ENCODE results near the gene FYTTD1.

The FYTTD1 gene

GRCh38 chr3:197737319-197737649 lies 12.4 kb upstream of the FYTTD1 start:
- no peak for DNase-seq (ENCODE audit: low read depth in 2 of 2)

GRCh38 chr3:197737749-197738462 lies 11.8 kb upstream of the FYTTD1 start:
- no peak for DNase-seq (ENCODE audit: low read depth in 2 of 2)

GRCh38 chr3:197742787-197743186 lies 6.9 kb upstream of the FYTTD1 start:
- no peak for DNase-seq (ENCODE audit: low read depth in 2 of 2)

GRCh38 chr3:197746209-197746608 lies 3.5 kb upstream of the FYTTD1 start:
- no peak for DNase-seq (ENCODE audit: low read depth in 2 of 2)

- DNase-seq (ENCODE audit: low read depth in 2 of 2) = no peak
Measured at GRCh38 chr3:197746801-197747237, 2.9 kb upstream of the FYTTD1 start.

GRCh38 chr3:197748597-197749314 lies 927 bp upstream of the FYTTD1 start:
- no peak for DNase-seq (ENCODE audit: low read depth in 2 of 2)

GRCh38 chr3:197749315-197749600 lies 425 bp upstream of the FYTTD1 start:
- DNase-seq (ENCODE audit: low read depth in 2 of 2) = no peak

- DNase-seq (ENCODE audit: low read depth in 2 of 2) = peak in 1 of 2 donors; percentile 19
Measured at GRCh38 chr3:197750396-197750831, 731 bp downstream of the FYTTD1 start.

- DNase-seq (ENCODE audit: low read depth in 2 of 2) = peak in 1 of 2 donors; percentile 10
Measured at GRCh38 chr3:197750858-197751737, 1.4 kb downstream of the FYTTD1 start.

- no peak for DNase-seq (ENCODE audit: low read depth in 2 of 2)
Measured at GRCh38 chr3:197752107-197752506, 2.4 kb downstream of the FYTTD1 start.

GRCh38 chr3:197753263-197753662 lies 3.6 kb downstream of the FYTTD1 start:
- DNase-seq (ENCODE audit: low read depth in 2 of 2) = no peak

- no peak for DNase-seq (ENCODE audit: low read depth in 2 of 2)
Measured at GRCh38 chr3:197756704-197757103, 7.0 kb downstream of the FYTTD1 start.

GRCh38 chr3:197758512-197758911 lies 8.8 kb downstream of the FYTTD1 start:
- no peak for DNase-seq (ENCODE audit: low read depth in 2 of 2)

- no peak for DNase-seq (ENCODE audit: low read depth in 2 of 2)
Measured at GRCh38 chr3:197761784-197762183, 12.1 kb downstream of the FYTTD1 start.

- no peak for DNase-seq (ENCODE audit: low read depth in 2 of 2)
Measured at GRCh38 chr3:197775317-197775716, 25.6 kb downstream of the FYTTD1 start.

GRCh38 chr3:197782230-197782629 lies 32.5 kb downstream of the FYTTD1 start:
- no peak for DNase-seq (ENCODE audit: low read depth in 2 of 2)

GRCh38 chr3:197784019-197784585 lies 34.4 kb downstream of the FYTTD1 start:
- no peak for DNase-seq (ENCODE audit: low read depth in 2 of 2)

GRCh38 chr3:197787412-197787811 lies 37.7 kb downstream of the FYTTD1 start:
- DNase-seq (ENCODE audit: low read depth in 2 of 2) = no peak

GRCh38 chr3:197789309-197789708 lies 39.6 kb downstream of the FYTTD1 start:
- DNase-seq (ENCODE audit: low read depth in 2 of 2) = no peak

- no peak for DNase-seq (ENCODE audit: low read depth in 2 of 2)
Measured at GRCh38 chr3:197790033-197790432, 40.4 kb downstream of the FYTTD1 start.

GRCh38 chr3:197791113-197791891 lies 41.6 kb downstream of the FYTTD1 start, which contains the start of gene LRCH3:
Gene LRCH3, plus strand, starts transcription at chr3:197791254. Its CDS starts 25 bp downstream, at chr3:197791279.
- peak; percentile 63 to 64 for DNase-seq (ENCODE audit: low read depth in 2 of 2)
